Endothelial cell of umbilical vein (primary cell): ENCODE measurements around the gene ZBTB20. TPM values are rescaled to one million over a fixed set of nuclear protein-coding genes. Genes with fewer than 3 reads are reported as not detected.

Experiments used
- BruUV-seq: library from RNA; stranded (reverse); fragments of 400-500 nt; replicated peaks from 2 replicates; lab custom pipeline; 2021; lab: Mats Ljungman, UMichigan
- CTCF ChIA-PET: fragments of 300-600, 350-600 bp; sonication (Branson Sonifier 250); formaldehyde crosslinking; loops from one replicate; lab custom pipeline; 2021; ENCODE audit warnings: antibody characterized with exemption, inconsistent platforms; lab: Charles Lee
- POLR2A ChIA-PET: fragments of 300-600, 350-600 bp; sonication (Branson Sonifier 250); formaldehyde crosslinking; loops from one replicate; lab custom pipeline; 2021; ENCODE audit warnings: antibody characterized with exemption, inconsistent platforms; lab: Charles Lee
- DNase-seq: peaks from one replicate; pipeline ENCODE4 v3.0.0-alpha.2; 2011; ENCODE audit warnings: low read depth, low spot score
- FAIRE-seq: peaks from 2 replicates; lab custom pipeline; 2011; peaks lifted over from hg19 to GRCh38; lab: Jason Lieb, UNC
- H2AFZ ChIP-seq: 2 replicates; pipeline ENCODE4 v1.6.0; 2012; ENCODE audit warnings: low read depth, low read length, control low read depth, inconsistent platforms
- H3K27ac ChIP-seq: 2 replicates; pipeline ENCODE4 v1.5.1; 2011; ENCODE audit warnings: low read depth, mild to moderate bottlenecking, control low read depth, low read length, moderate library complexity; ENCODE audit not compliant: insufficient read depth
- H3K27me3 ChIP-seq, 2 experiments: 2 replicates each; pipeline versions ENCODE4 v1.6.0 to v1.6.1; 2011; ENCODE audit warnings: low read length in 2 of 2, mixed read lengths in 1 of 2; ENCODE audit not compliant: control insufficient read depth in 2 of 2, insufficient read depth in 2 of 2
- H3K36me3 ChIP-seq, 2 experiments: 2 replicates in 1 of 2; 3 replicates in 1 of 2; pipeline ENCODE4 v1.5.1; 2011; ENCODE audit warnings: low read length in 2 of 2, mild to moderate bottlenecking in 1 of 2, moderate library complexity in 1 of 2; ENCODE audit not compliant: control insufficient read depth in 2 of 2, insufficient read depth in 2 of 2; ENCODE audit errors: extremely low read depth in 1 of 2
- H3K4me1 ChIP-seq: 3 replicates; pipeline ENCODE4 v1.5.1; 2011; ENCODE audit warnings: mild to moderate bottlenecking, low read length; ENCODE audit not compliant: control insufficient read depth, insufficient read depth; ENCODE audit errors: extremely low read depth
- H3K4me2 ChIP-seq: 2 replicates; pipeline ENCODE4 v1.6.1; 2011; ENCODE audit warnings: low read length, control low read depth, mixed read lengths; ENCODE audit not compliant: insufficient read depth
- H3K4me3 ChIP-seq, 3 experiments: fragments of 200-600 bp in 1 of 3; sonication (generic), shearing (Covaris generic) in 1 of 3; replicated peaks in 1 of 3; 2 replicates each; pipeline ENCODE4 v1.5.1; 2011 to 2016; ENCODE audit warnings: control low read depth in 3 of 3, low read length in 3 of 3, mild to moderate bottlenecking in 2 of 3, inconsistent platforms in 1 of 3, low read depth in 1 of 3, moderate library complexity in 1 of 3; ENCODE audit not compliant: insufficient read depth in 1 of 3
- H3K79me2 ChIP-seq: 2 replicates; pipeline ENCODE4 v1.6.0; 2012; ENCODE audit warnings: low read length, inconsistent platforms; ENCODE audit not compliant: control insufficient read depth, insufficient read depth
- H3K9ac ChIP-seq: replicated peaks from 2 replicates; pipeline ENCODE3; 2011; ENCODE audit warnings: low read length, control low read depth; ENCODE audit not compliant: insufficient read depth; ENCODE audit errors: extremely low read depth
- H3K9me1 ChIP-seq: replicated peaks from 3 replicates; pipeline ENCODE4 v1.6.0; 2011; ENCODE audit warnings: mild to moderate bottlenecking, low read length; ENCODE audit not compliant: control insufficient read depth, insufficient read depth; ENCODE audit errors: extremely low read depth
- H3K9me3 ChIP-seq: replicated peaks from 2 replicates; pipeline ENCODE4 v1.5.1; 2012; ENCODE audit warnings: low read length, inconsistent platforms; ENCODE audit not compliant: control insufficient read depth, insufficient read depth
- H4K20me1 ChIP-seq: replicated peaks from 2 replicates; pipeline ENCODE3; 2011; ENCODE audit warnings: mild to moderate bottlenecking, low read length; ENCODE audit not compliant: control insufficient read depth, insufficient read depth; ENCODE audit errors: extremely low read depth
- CTCF ChIP-seq, 2 donors: IDR thresholded peaks; 1 replicate in 1 of 2; 2 replicates in 1 of 2; pipeline ENCODE4 v1.5.1; 2011; ENCODE audit warnings: low read length in 2 of 2, mild to moderate bottlenecking in 2 of 2, moderate library complexity in 2 of 2, control low read depth in 1 of 2, inconsistent platforms in 1 of 2, low read depth in 1 of 2; ENCODE audit not compliant: insufficient read depth in 1 of 2; ENCODE audit errors: extremely low read depth in 1 of 2
- EZH2 ChIP-seq: IDR thresholded peaks from 2 replicates; pipeline ENCODE4 v1.6.1; 2012; ENCODE audit warnings: borderline replicate concordance, low read depth, mild to moderate bottlenecking, moderate library complexity, low read length, inconsistent platforms; ENCODE audit not compliant: severe bottlenecking
- FOS ChIP-seq: IDR thresholded peaks from 2 replicates; pipeline ENCODE4 v1.6.1; 2011; ENCODE audit warnings: mild to moderate bottlenecking, low read length, moderate library complexity, borderline replicate concordance; ENCODE audit not compliant: insufficient read depth
- GATA2 ChIP-seq: IDR thresholded peaks from 2 replicates; pipeline ENCODE4 v1.7.0; 2011; ENCODE audit warnings: low read depth, mild to moderate bottlenecking, moderate library complexity, mixed read lengths, low read length; ENCODE audit not compliant: insufficient read length, insufficient read depth
- JUN ChIP-seq: IDR thresholded peaks from 2 replicates; pipeline ENCODE4 v1.6.1; 2011; ENCODE audit warnings: borderline replicate concordance, low read depth; ENCODE audit not compliant: insufficient read length, insufficient read depth
- MYC ChIP-seq: IDR thresholded peaks from one replicate; pipeline ENCODE4 v1.6.1; 2011; ENCODE audit warnings: mild to moderate bottlenecking, low read depth, low read length
- POLR2A ChIP-seq: IDR thresholded peaks from 2 replicates; pipeline ENCODE4 v1.6.1; 2012; ENCODE audit warnings: low read depth, mild to moderate bottlenecking, control low read depth, low read length
- POLR2AphosphoS5 ChIP-seq: IDR thresholded peaks from 2 replicates; pipeline ENCODE4 v1.6.1; 2012; ENCODE audit warnings: low read depth, mild to moderate bottlenecking, control low read depth, low read length, moderate library complexity; ENCODE audit not compliant: insufficient read depth
- dilution Hi-C: fragments of 300-500 bp; cut with MboI; formaldehyde crosslinking; loops from one replicate; pipeline ENCODE4 v1.15.0; 2019; ENCODE audit warnings: low sequenced_read_pairs; ENCODE audit not compliant: extremely low pct_ligation_motif_present
- intact Hi-C: fragments of 100-400 bp; cut with micrococcal nuclease; formaldehyde crosslinking; loops from one replicate; pipeline ENCODE4 v1.10.0; 2022
- polyA plus RNA-seq, 4 experiments: library from polyadenylated mRNA; depleted of rRNA in 3 of 4; stranded (reverse) in 3 of 4; unstranded in 1 of 4; fragments of >200 nt; gene quantifications; 2 replicates each; pipeline versions ENCODE4 v1.2.1 to v1.2.3, GENCODE V29; 2011 to 2012; ENCODE audit warnings: missing spikeins in 1 of 4
- total RNA-seq: library from RNA; stranded (reverse); gene quantifications from 2 replicates; pipeline ENCODE4 v1.2.3, GENCODE V29; 2021
- TF ChIP-seq, protein P1 (sequence below): IDR thresholded peaks from 2 replicates; pipeline ENCODE4 v1.6.1; 2011; ENCODE audit not compliant: insufficient read depth, insufficient read length

The ZBTB20 gene
- total and polyA plus RNA-seq, 2 donors (not counting 3 experiments of a cell fraction or from before 2014, with no cell fraction given), result 2.1 to 20.5 TPM

- H3K4me2 ChIP-seq, result no peak overlapping the region
- intact Hi-C loops (no loop called here), dilution Hi-C loops (no loop called here)
- H3K4me3 ChIP-seq, result no peak overlapping the region
- no peak overlapping the region for H2AFZ ChIP-seq
- DNase-seq, result peak; percentile 46
- CTCF ChIA-PET, result interaction anchor here (0.8 to 1.1 kb wide), 4 partner anchors 9 to 19 kb away, joined by 3 to 4 read pairs (median 4); no protein-coding TSS in a partner anchor
- BruUV-seq, result no TSS peak
- no peak overlapping the region for H3K9ac ChIP-seq
- no peaks in the 10 kb centered on the region for H3K4me1 ChIP-seq
- no peaks in the 10 kb centered on the region for H3K9me1 ChIP-seq
- no peaks in the 10 kb centered on the region for H4K20me1 ChIP-seq
- H3K9me3 ChIP-seq, result no peaks in the 10 kb centered on the region
- TF ChIP-seq CTCF (IDR thresholded peaks at IDR 0.05; ENCODE audit: extremely low read depth in 1 of 2, insufficient read depth in 1 of 2, low read depth in 1 of 2, low read length in 2 of 2) (no peak), GATA2 (no peak), JUN (no peak), EZH2 (no peak), FOS (no peak), POLR2AphosphoS5 (no peak), MYC (no peak), POLR2A (no peak)
- TF ChIP-seq, protein P1, sequence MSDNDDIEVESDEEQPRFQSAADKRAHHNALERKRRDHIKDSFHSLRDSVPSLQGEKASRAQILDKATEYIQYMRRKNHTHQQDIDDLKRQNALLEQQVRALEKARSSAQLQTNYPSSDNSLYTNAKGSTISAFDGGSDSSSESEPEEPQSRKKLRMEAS, result no peak
- no peak for FAIRE-seq
- H3K27me3 ChIP-seq, result no peaks in the 10 kb centered on the region
- POLR2A ChIA-PET, result no interaction called here
- H3K27ac ChIP-seq, result no peak overlapping the region
- H3K79me2 ChIP-seq, result no peaks in the 10 kb centered on the region
- no peaks in the 10 kb centered on the region for H3K36me3 ChIP-seq
Measured at GRCh38 chr3:114858329-114858728, 288.8 kb downstream of the ZBTB20 start.
